A549 (cell line): Measurements from ENCODE around the gene HSPG2. TPM values are rescaled to one million over a fixed set of nuclear protein-coding genes. Genes with fewer than 3 reads are reported as not detected.

ENCODE experiments used
- ATAC-seq, 2 experiments: fragments of 200-7000 bp in 1 of 2; fragments of >200 bp in 1 of 2; cut with Nextera tagmentation in 1 of 2; cut with Tn5 transposase in 1 of 2; 3 replicates each; pipeline versions ENCODE4 v1.8.0 to v1.9.1; 2018 to 2020; ENCODE audit warnings: mild to moderate bottlenecking in 1 of 2, moderate library complexity in 1 of 2
- CTCF ChIA-PET: fragments of 300-600 bp; sonication (Branson Sonifier 250); formaldehyde crosslinking; extraction: SDS; loops from one replicate; lab custom pipeline; 2021; ENCODE audit warnings: antibody characterized with exemption, inconsistent platforms; lab: Yijun Ruan, JAX
- POLR2A ChIA-PET: fragments of 350-600 bp; formaldehyde crosslinking; extraction: SDS; loops from one replicate; lab custom pipeline; 2021; ENCODE audit warnings: antibody characterized with exemption, inconsistent platforms; lab: Yijun Ruan, JAX
- DNase-seq, 2 experiments: peaks; one replicate each; pipeline versions ENCODE4 v3.0.0 to v3.0.0-alpha.2; 2011 to 2016; ENCODE audit warnings: low read depth in 1 of 2, low spot score in 1 of 2
- FAIRE-seq: peaks from 2 replicates; lab custom pipeline; 2011; peaks lifted over from hg19 to GRCh38; lab: Jason Lieb, UNC
- H3K27ac ChIP-seq, 2 experiments: fragments of >200 bp; sonication (Bioruptor Twin); formaldehyde crosslinking; 3 replicates each; pipeline ENCODE4 v1.5.1; 2016 to 2017
- H3K4me1 ChIP-seq: fragments of >200 bp; sonication (Bioruptor Twin); formaldehyde crosslinking; 3 replicates; pipeline ENCODE4 v1.6.1; 2016
- H3K4me2 ChIP-seq: fragments of >200 bp; sonication (Bioruptor Twin); formaldehyde crosslinking; 3 replicates; pipeline ENCODE4 v1.6.1; 2016
- H3K4me3 ChIP-seq: fragments of >200 bp; sonication (Bioruptor Twin); formaldehyde crosslinking; 3 replicates; pipeline ENCODE4 v1.5.1; 2016
- H3K9me3 ChIP-seq: fragments of >200 bp; sonication (Bioruptor Twin); formaldehyde crosslinking; 3 replicates; pipeline ENCODE4 v1.6.1; 2016
- CBX2 ChIP-seq: fragments of 200-600 bp; sonication (generic); IDR thresholded peaks from 2 replicates; pipeline ENCODE4 v1.6.1; 2016; ENCODE audit warnings: low read depth, mild to moderate bottlenecking, borderline replicate concordance
- CBX8 ChIP-seq: fragments of 200-600 bp; sonication (generic); IDR thresholded peaks from 2 replicates; pipeline ENCODE4 v1.6.1; 2016
- CHD2 ChIP-seq: fragments of 150-350 bp; IDR thresholded peaks from 2 replicates; pipeline ENCODE4 v1.6.1; 2014; ENCODE audit warnings: low read length; ENCODE audit not compliant: partially characterized antibody
- CHD4 ChIP-seq: fragments of 200-600 bp; sonication (generic); IDR thresholded peaks from 2 replicates; pipeline ENCODE4 v1.6.1; 2016; ENCODE audit warnings: antibody characterized with exemption, mild to moderate bottlenecking, borderline replicate concordance
- EHF ChIP-seq: fragments of 250-450 bp; sonication (Bioruptor Pico); IDR thresholded peaks from 2 replicates; pipeline ENCODE4 v1.5.0; 2020; ENCODE audit warnings: mild to moderate bottlenecking
- EP300 ChIP-seq, 2 experiments: fragments of >200 bp; sonication (Bioruptor Twin); formaldehyde crosslinking; IDR thresholded peaks; 2 replicates in 1 of 2; 3 replicates in 1 of 2; pipeline ENCODE4 v1.6.1; 2016 to 2017
- FOSL2 ChIP-seq, 2 experiments: fragments of 450-650 bp in 1 of 2; fragments of >200 bp in 1 of 2; sonication (Bioruptor Twin) in 1 of 2; formaldehyde crosslinking; IDR thresholded peaks; 2 replicates each; pipeline versions ENCODE4 v1.5.0 to v1.6.1; 2016 to 2020; ENCODE audit warnings: mild to moderate bottlenecking in 1 of 2, moderate library complexity in 1 of 2
- FOXS1 ChIP-seq: fragments of 250-450 bp; sonication (Bioruptor Pico); IDR thresholded peaks from 2 replicates; pipeline ENCODE4 v1.5.0; 2020; ENCODE audit warnings: mild to moderate bottlenecking, moderate library complexity
- HDAC2 ChIP-seq: fragments of 200-600 bp; sonication (generic); IDR thresholded peaks from 2 replicates; pipeline ENCODE4 v1.6.1; 2016
- HOXA7 ChIP-seq: fragments of 250-450 bp; sonication (Bioruptor Pico); IDR thresholded peaks from 2 replicates; pipeline ENCODE4 v1.5.0; 2020; ENCODE audit warnings: mild to moderate bottlenecking, moderate library complexity
- HOXB13 ChIP-seq: fragments of 250-450 bp; sonication (Bioruptor Pico); IDR thresholded peaks from 2 replicates; pipeline ENCODE4 v1.5.0; 2020; ENCODE audit warnings: low read depth, mild to moderate bottlenecking, moderate library complexity
- HOXB5 ChIP-seq: fragments of 250-450 bp; sonication (Bioruptor Pico); IDR thresholded peaks from 2 replicates; pipeline ENCODE4 v1.5.0; 2020; ENCODE audit warnings: mild to moderate bottlenecking, moderate library complexity
- KDM1A ChIP-seq: fragments of 200-600 bp; sonication (generic); IDR thresholded peaks from 2 replicates; pipeline ENCODE4 v1.6.1; 2016; ENCODE audit warnings: low read depth, mild to moderate bottlenecking
- KDM5A ChIP-seq: fragments of 200-600 bp; sonication (generic); IDR thresholded peaks from 2 replicates; pipeline ENCODE4 v1.6.1; 2016; ENCODE audit warnings: antibody characterized with exemption, mild to moderate bottlenecking
- MAFK ChIP-seq: fragments of 450-650 bp; IDR thresholded peaks from 2 replicates; pipeline ENCODE4 v1.6.1; 2014; ENCODE audit not compliant: partially characterized antibody
- MAZ ChIP-seq: fragments of 150-350 bp; IDR thresholded peaks from 2 replicates; pipeline ENCODE4 v1.6.1; 2014; ENCODE audit warnings: antibody characterized with exemption, low read depth, low read length, borderline replicate concordance
- NFE2L2 ChIP-seq: fragments of 150-350 bp; conservative IDR thresholded peaks from 2 replicates; pipeline ENCODE4 v1.6.1; 2014; ENCODE audit warnings: low read length
- PHF8 ChIP-seq: fragments of 200-600 bp; sonication (generic); IDR thresholded peaks from 2 replicates; pipeline ENCODE4 v1.6.1; 2016; ENCODE audit warnings: low read depth, mild to moderate bottlenecking, antibody characterized with exemption, moderate library complexity, borderline replicate concordance
- POLR2AphosphoS2 ChIP-seq: conservative IDR thresholded peaks from 2 replicates; pipeline ENCODE4 v1.6.1; 2012; ENCODE audit warnings: low read length, improper control_type of control experiment, inconsistent platforms
- RAD21 ChIP-seq, 2 experiments: fragments of >200 bp in 1 of 2; sonication (Bioruptor Twin) in 1 of 2; formaldehyde crosslinking in 1 of 2; IDR thresholded peaks in 1 of 2; conservative IDR thresholded peaks in 1 of 2; 2 replicates in 1 of 2; 3 replicates in 1 of 2; pipeline ENCODE4 v1.6.1; 2012 to 2018; ENCODE audit warnings: inconsistent platforms in 1 of 2
- RARB ChIP-seq: fragments of 250-450 bp; sonication (Bioruptor Pico); IDR thresholded peaks from 2 replicates; pipeline ENCODE4 v1.8.0; 2021; ENCODE audit warnings: mild to moderate bottlenecking, moderate library complexity
- RNF2 ChIP-seq: fragments of 200-600 bp; sonication (generic); IDR thresholded peaks from 2 replicates; pipeline ENCODE4 v1.6.1; 2016; ENCODE audit warnings: low read depth, mild to moderate bottlenecking, antibody characterized with exemption, moderate library complexity, borderline replicate concordance
- SMC3 ChIP-seq: fragments of >200 bp; sonication (Bioruptor Twin); formaldehyde crosslinking; IDR thresholded peaks from 3 replicates; pipeline ENCODE4 v1.6.1; 2018; ENCODE audit warnings: inconsistent platforms
- ZC3H11A ChIP-seq: fragments of 450-650 bp; IDR thresholded peaks from 2 replicates; pipeline ENCODE4 v1.6.1; 2014; ENCODE audit warnings: antibody characterized with exemption, mild to moderate bottlenecking
- WGBS: methylation state at CpG from one replicate; pipeline ENCODE4 v1.1.6; 2017; ENCODE audit errors: missing lambda C conversion rate; 5-methylcytosine and 5-hydroxymethylcytosine counted together
- polyA plus RNA-seq, 4 experiments: library from polyadenylated mRNA; depleted of rRNA in 3 of 4; stranded (reverse); fragments of >200 nt; fragmentation: RNase III in 1 of 4; extraction: RNeasy Plus Mini Kit Qiagen cat#74134 plus additional on column Dnase treatment in 1 of 4; gene quantifications; 2 replicates in 3 of 4; 3 replicates in 1 of 4; pipeline ENCODE4 v1.2.3, GENCODE V29; 2011 to 2017
- TF ChIP-seq, protein P1 (sequence below): IDR thresholded peaks from 2 replicates; pipeline ENCODE4 v1.6.1; 2012; ENCODE audit warnings: low read depth, borderline replicate concordance
- TF ChIP-seq, protein P2 (sequence below): fragments of 450-650 bp; IDR thresholded peaks from 2 replicates; pipeline ENCODE4 v1.6.1; 2014; ENCODE audit warnings: antibody characterized with exemption
- TF ChIP-seq, protein P3 (sequence below): fragments of >200 bp; sonication (Bioruptor Twin); formaldehyde crosslinking; IDR thresholded peaks from 2 replicates; pipeline ENCODE4 v1.6.1; 2016
- TF ChIP-seq, protein P4 (sequence below): fragments of 250-450 bp; sonication (Bioruptor Pico); IDR thresholded peaks from 2 replicates; pipeline ENCODE4 v1.5.0; 2021; ENCODE audit warnings: mild to moderate bottlenecking, moderate library complexity, borderline replicate concordance

HSPG2 gene
- polyA plus RNA-seq, 2 of the 4 experiments (the other 2 are of a cell fraction), result 7.0 to 42.7 TPM

DNA sequence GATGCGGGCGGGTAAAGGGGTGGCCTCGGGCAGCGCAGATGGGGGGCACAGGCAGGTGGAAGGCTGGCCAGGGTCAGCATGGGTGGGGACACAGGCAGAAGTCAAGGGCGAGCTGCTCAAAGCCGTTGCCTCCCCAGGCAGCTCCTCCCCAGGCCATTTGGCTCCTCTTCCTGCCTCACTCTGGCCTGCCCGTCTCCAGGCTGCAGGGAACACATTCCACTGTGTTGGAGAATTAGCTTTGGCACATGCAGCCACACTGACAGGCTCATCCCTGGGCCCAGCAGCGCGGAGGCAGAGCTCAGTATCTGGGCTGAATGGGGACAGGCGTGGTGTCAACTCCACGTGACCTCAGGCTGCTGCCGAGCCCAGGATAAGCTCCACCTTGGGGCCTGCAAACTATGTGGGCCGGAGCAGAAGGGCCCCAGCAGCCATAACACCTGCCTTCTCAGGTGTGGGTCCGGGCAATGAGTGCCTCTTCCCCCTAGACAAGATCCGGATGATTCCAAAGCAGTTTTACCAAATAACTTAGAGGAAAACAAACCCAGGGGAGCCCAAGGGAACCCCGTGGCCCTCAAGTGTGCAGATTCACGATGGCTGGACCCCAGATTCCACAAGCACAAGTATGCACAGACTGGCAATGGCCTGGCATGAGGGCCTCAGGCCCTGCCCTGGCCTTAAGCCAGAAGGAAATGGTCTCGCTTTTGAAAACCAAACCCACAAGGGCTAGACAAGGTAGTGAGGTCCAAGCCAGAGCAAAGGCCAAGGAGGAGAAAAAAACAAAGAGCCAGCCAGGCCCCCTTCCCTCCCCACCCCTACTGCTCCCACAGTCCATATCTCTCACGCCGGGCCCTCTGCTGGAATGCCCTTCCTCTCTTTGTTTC is 40.2 kb downstream of the HSPG2 start:
- Histone ChIP-seq H3K27ac (peak overlapping the region in 1 of 2 experiments; percentile 35; a peak in 1 of 6 replicates), H3K4me2 (no peak overlapping the region), H3K4me3 (no peak overlapping the region), H3K9me3 (no peaks in the 10 kb centered on the region), H3K4me1 (peaks cover 8% of the 10 kb centered on the region; the same call in 2 of the 3 replicates)
- POLR2A ChIA-PET, result no interaction called here
- 87% methylated on average over 16 of the region's 20 CpGs for WGBS
- DNase-seq (no peak), ATAC-seq (no peak), FAIRE-seq (no peak)
- CTCF ChIA-PET, result interaction anchor here (0.6 kb wide), 1 partner anchor 670 kb away, joined by 3 read pairs; no protein-coding TSS in a partner anchor
- TF ChIP-seq PHF8 (no peak), RNF2 (no peak), HOXB5 (CRISPR knock-in tag) (no peak), SMC3 (no peak), MAFK (no peak), HDAC2 (no peak), CHD4 (no peak), EP300 (IDR thresholded peaks at IDR 0.05) (no peak), KDM5A (no peak), HOXB13 (no peak), POLR2AphosphoS2 (no peak), FOXS1 (CRISPR knock-in tag) (no peak), MAZ (no peak), EHF (CRISPR knock-in tag) (no peak), HOXA7 (CRISPR knock-in tag) (no peak), CHD2 (no peak), NFE2L2 (no peak)
- TF ChIP-seq, protein P1, sequence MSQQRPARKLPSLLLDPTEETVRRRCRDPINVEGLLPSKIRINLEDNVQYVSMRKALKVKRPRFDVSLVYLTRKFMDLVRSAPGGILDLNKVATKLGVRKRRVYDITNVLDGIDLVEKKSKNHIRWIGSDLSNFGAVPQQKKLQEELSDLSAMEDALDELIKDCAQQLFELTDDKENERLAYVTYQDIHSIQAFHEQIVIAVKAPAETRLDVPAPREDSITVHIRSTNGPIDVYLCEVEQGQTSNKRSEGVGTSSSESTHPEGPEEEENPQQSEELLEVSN, result no peak
- TF ChIP-seq, protein P2, sequence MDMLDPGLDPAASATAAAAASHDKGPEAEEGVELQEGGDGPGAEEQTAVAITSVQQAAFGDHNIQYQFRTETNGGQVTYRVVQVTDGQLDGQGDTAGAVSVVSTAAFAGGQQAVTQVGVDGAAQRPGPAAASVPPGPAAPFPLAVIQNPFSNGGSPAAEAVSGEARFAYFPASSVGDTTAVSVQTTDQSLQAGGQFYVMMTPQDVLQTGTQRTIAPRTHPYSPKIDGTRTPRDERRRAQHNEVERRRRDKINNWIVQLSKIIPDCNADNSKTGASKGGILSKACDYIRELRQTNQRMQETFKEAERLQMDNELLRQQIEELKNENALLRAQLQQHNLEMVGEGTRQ, result no peak
- TF ChIP-seq, protein P3, sequence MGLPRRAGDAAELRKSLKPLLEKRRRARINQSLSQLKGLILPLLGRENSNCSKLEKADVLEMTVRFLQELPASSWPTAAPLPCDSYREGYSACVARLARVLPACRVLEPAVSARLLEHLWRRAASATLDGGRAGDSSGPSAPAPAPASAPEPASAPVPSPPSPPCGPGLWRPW, result no peak

DNA sequence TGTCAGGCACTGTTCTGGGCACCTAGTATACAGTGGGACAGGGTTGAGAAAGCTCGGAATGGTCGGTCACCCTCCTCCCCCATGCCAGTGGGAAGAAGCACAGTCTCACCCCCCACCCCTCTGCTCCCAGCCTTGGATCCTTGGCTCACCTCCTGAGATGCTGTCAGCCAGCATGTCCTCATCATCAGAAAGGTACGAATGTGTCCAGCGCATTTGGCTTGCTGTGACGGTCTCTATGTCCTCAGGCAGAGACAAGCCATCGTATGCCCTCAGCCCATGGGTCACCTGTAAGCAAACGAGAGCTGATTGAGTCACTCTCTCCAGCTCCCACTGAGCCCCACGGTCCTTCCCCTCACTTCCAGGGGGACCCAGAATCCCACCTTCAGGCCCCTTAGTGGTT is 41.1 kb downstream of the HSPG2 start:
- Histone ChIP-seq H3K9me3 (no peaks in the 10 kb centered on the region), H3K4me2 (no peak overlapping the region), H3K4me3 (no peak overlapping the region), H3K4me1 (0 out of 3 replicates have a peak, but pooled peaks cover 8% of the 10 kb centered on the region), H3K27ac (no peak overlapping the region)
- no peak for FAIRE-seq
- no peak for DNase-seq
- TF ChIP-seq CHD2 (no peak), MAZ (no peak), CBX8 (no peak), RARB (no peak), RAD21 (conservative IDR thresholded peaks at IDR 0.05 in 1 of 2, IDR thresholded peaks at IDR 0.05 in 1 of 2) (no peak), ZC3H11A (no peak), POLR2AphosphoS2 (no peak), FOSL2 (IDR thresholded peaks at IDR 0.05) (no peak), FOSL2 (CRISPR knock-in tag; IDR thresholded peaks at IDR 0.05) (no peak), EP300 (IDR thresholded peaks at IDR 0.05) (no peak), KDM1A (no peak), HOXA7 (CRISPR knock-in tag) (no peak), CBX2 (no peak)
- TF ChIP-seq, protein P4, sequence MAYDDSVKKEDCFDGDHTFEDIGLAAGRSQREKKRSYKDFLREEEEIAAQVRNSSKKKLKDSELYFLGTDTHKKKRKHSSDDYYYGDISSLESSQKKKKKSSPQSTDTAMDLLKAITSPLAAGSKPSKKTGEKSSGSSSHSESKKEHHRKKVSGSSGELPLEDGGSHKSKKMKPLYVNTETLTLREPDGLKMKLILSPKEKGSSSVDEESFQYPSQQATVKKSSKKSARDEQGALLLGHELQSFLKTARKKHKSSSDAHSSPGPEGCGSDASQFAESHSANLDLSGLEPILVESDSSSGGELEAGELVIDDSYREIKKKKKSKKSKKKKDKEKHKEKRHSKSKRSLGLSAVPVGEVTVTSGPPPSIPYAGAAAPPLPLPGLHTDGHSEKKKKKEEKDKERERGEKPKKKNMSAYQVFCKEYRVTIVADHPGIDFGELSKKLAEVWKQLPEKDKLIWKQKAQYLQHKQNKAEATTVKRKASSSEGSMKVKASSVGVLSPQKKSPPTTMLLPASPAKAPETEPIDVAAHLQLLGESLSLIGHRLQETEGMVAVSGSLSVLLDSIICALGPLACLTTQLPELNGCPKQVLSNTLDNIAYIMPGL (CRISPR knock-in tag), result no peak
- TF ChIP-seq, protein P1, result no peak
- no peak for ATAC-seq
- ChIA-PET CTCF (interaction anchor here (1.0 kb wide), 1 partner anchor 193 kb away, joined by 3 read pairs; no protein-coding TSS in a partner anchor), POLR2A (no interaction called here)
- WGBS, result 86% methylated on average over 8 of the region's 8 CpGs
